HCT116 (cell line): Measurements from ENCODE around the gene FERMT2. TPM values are rescaled to one million over a fixed set of nuclear protein-coding genes. Genes with fewer than 3 reads are reported as not detected.

ENCODE experiments used
- ATAC-seq: fragments of 200-7000 bp; cut with Tn5 transposase; 2 replicates; pipeline ENCODE4 v1.9.1; 2020; ENCODE audit warnings: mild to moderate bottlenecking, moderate library complexity
- BruUV-seq: library from RNA; stranded (reverse); fragments of 400-500 nt; replicated peaks from 2 replicates; lab custom pipeline; 2021; lab: Mats Ljungman, UMichigan
- CTCF ChIA-PET: fragments of 300-600 bp; sonication (Branson Sonifier 250); formaldehyde crosslinking; loops from one replicate; lab custom pipeline; 2021; ENCODE audit warnings: antibody characterized with exemption; lab: Charles Lee
- POLR2A ChIA-PET: fragments of 300-600, 350-600 bp; sonication (Branson Sonifier 250); formaldehyde crosslinking; loops from one replicate; lab custom pipeline; 2021; ENCODE audit warnings: antibody characterized with exemption; lab: Charles Lee
- RAD21 ChIA-PET, 2 experiments: fragments of 300-600 bp; sonication (Branson Sonifier 250); formaldehyde crosslinking; loops; one replicate each; lab custom pipeline; 2023; ENCODE audit warnings: low total read pairs in 2 of 2; ENCODE audit not compliant: uncharacterized antibody in 2 of 2, unreplicated experiment in 2 of 2, low non-redundant PET in 1 of 2; lab: Charles Lee
- DNase-seq: peaks from one replicate; pipeline ENCODE4 v3.0.0-alpha.2; 2010; ENCODE audit warnings: low read depth, low spot score
- H2AFZ ChIP-seq: fragments of 200-600 bp; shearing (Covaris generic), sonication (generic); 2 replicates; pipeline ENCODE4 v1.6.1; 2017; ENCODE audit warnings: low read depth, mixed run types, mixed read lengths, antibody characterized with exemption, low read length; ENCODE audit not compliant: poor library complexity, severe bottlenecking
- H3K27ac ChIP-seq: 2 replicates; pipeline ENCODE4 v1.5.1; 2012; ENCODE audit warnings: low read depth, low read length
- H3K27me3 ChIP-seq: fragments of 200-600 bp; sonication (generic); 2 replicates; pipeline ENCODE4 v1.6.1; 2016; ENCODE audit warnings: mixed run types, low read length, mixed read lengths; ENCODE audit not compliant: insufficient read depth
- H3K36me3 ChIP-seq, 2 experiments: fragments of 200-500 bp in 1 of 2; fragments of 200-600 bp in 1 of 2; sonication (Bioruptor generic) in 1 of 2; sonication (generic) in 1 of 2; 2 replicates each; pipeline versions ENCODE4 v1.5.1 to v1.6.1; 2014 to 2016; ENCODE audit warnings: low read length in 2 of 2, inconsistent platforms in 1 of 2, mixed read lengths in 1 of 2, mixed run types in 1 of 2; ENCODE audit not compliant: insufficient read depth in 2 of 2, control insufficient read depth in 1 of 2
- H3K4me1 ChIP-seq, 2 experiments: fragments of 200-600 bp in 1 of 2; sonication (generic) in 1 of 2; 2 replicates each; pipeline versions ENCODE4 v1.5.1 to v1.6.1; 2012 to 2017; ENCODE audit warnings: low read length in 2 of 2, inconsistent platforms in 1 of 2, mild to moderate bottlenecking in 1 of 2, mixed read lengths in 1 of 2, mixed run types in 1 of 2, moderate library complexity in 1 of 2; ENCODE audit not compliant: insufficient read depth in 2 of 2, control insufficient read depth in 1 of 2
- H3K4me2 ChIP-seq: fragments of 200-600 bp; sonication (generic); 2 replicates; pipeline ENCODE4 v1.6.1; 2017; ENCODE audit warnings: mixed run types, low read length, mixed read lengths
- H3K4me3 ChIP-seq, 2 experiments: fragments of 200-600 bp in 1 of 2; sonication (generic) in 1 of 2; replicated peaks in 1 of 2; 2 replicates each; pipeline ENCODE4 v1.5.1; 2011 to 2016; ENCODE audit warnings: low read length in 2 of 2, control low read depth in 1 of 2, low read depth in 1 of 2, mild to moderate bottlenecking in 1 of 2, mixed read lengths in 1 of 2, mixed run types in 1 of 2
- H3K79me2 ChIP-seq: fragments of 200-600 bp; sonication (generic); 2 replicates; pipeline ENCODE4 v1.6.1; 2017; ENCODE audit warnings: mild to moderate bottlenecking, mixed run types, low read length, moderate library complexity, mixed read lengths; ENCODE audit not compliant: insufficient read depth
- H3K9ac ChIP-seq: fragments of 200-600 bp; sonication (generic); 2 replicates; pipeline ENCODE4 v1.6.1; 2016; ENCODE audit warnings: low read length, mixed read lengths
- H3K9me2 ChIP-seq: fragments of 200-600 bp; sonication (generic), shearing (Covaris generic); 2 replicates; pipeline ENCODE4 v1.6.1; 2017; ENCODE audit warnings: mixed run types, mild to moderate bottlenecking, moderate library complexity; ENCODE audit not compliant: insufficient read depth
- H3K9me3 ChIP-seq, 2 experiments: fragments of 200-500 bp in 1 of 2; fragments of 200-600 bp in 1 of 2; sonication (Bioruptor generic) in 1 of 2; sonication (generic) in 1 of 2; 2 replicates each; pipeline ENCODE4 v1.6.1; 2014 to 2017; ENCODE audit warnings: low read length in 2 of 2, mixed read lengths in 2 of 2, inconsistent platforms in 1 of 2, low read depth in 1 of 2, mild to moderate bottlenecking in 1 of 2, mixed run types in 1 of 2, moderate library complexity in 1 of 2; ENCODE audit not compliant: control insufficient read depth in 1 of 2, insufficient read depth in 1 of 2
- H4K20me1 ChIP-seq: fragments of 200-600 bp; sonication (generic), shearing (Covaris generic); 2 replicates; pipeline ENCODE4 v1.6.1; 2017; ENCODE audit warnings: mixed run types, mild to moderate bottlenecking, moderate library complexity; ENCODE audit not compliant: insufficient read depth
- CBX3 ChIP-seq: IDR thresholded peaks from 2 replicates; pipeline ENCODE4 v1.6.1; 2012; ENCODE audit warnings: low read depth
- ELF1 ChIP-seq: IDR thresholded peaks from 2 replicates; pipeline ENCODE4 v1.6.1; 2012; ENCODE audit warnings: low read depth, borderline replicate concordance
- EZH2 ChIP-seq: fragments of 200-600 bp; sonication (generic); IDR thresholded peaks from 2 replicates; pipeline ENCODE4 v1.6.1; 2017; ENCODE audit warnings: antibody characterized with exemption, mixed run types
- MAX ChIP-seq: IDR thresholded peaks from 2 replicates; pipeline ENCODE4 v1.6.1; 2012
- POLR2AphosphoS5 ChIP-seq: IDR thresholded peaks from 2 replicates; pipeline ENCODE4 v1.6.1; 2011; ENCODE audit warnings: mild to moderate bottlenecking, low read depth, low read length, moderate library complexity
- REST ChIP-seq: IDR thresholded peaks from 2 replicates; pipeline ENCODE4 v1.6.1; 2012; ENCODE audit warnings: low read depth
- SIN3A ChIP-seq: IDR thresholded peaks from 2 replicates; pipeline ENCODE4 v1.6.1; 2012; ENCODE audit warnings: low read depth
- SP1 ChIP-seq: IDR thresholded peaks from 2 replicates; pipeline ENCODE4 v1.6.1; 2012; ENCODE audit warnings: low read depth
- SRF ChIP-seq: IDR thresholded peaks from 2 replicates; pipeline ENCODE4 v1.6.1; 2012; ENCODE audit warnings: low read depth
- TCF7L2 ChIP-seq: IDR thresholded peaks from 2 replicates; pipeline ENCODE4 v1.7.0; 2011; ENCODE audit warnings: borderline replicate concordance, inconsistent platforms; ENCODE audit not compliant: insufficient read depth, insufficient read length; ENCODE audit errors: extremely low read depth
- ZBTB33 ChIP-seq: IDR thresholded peaks from 2 replicates; pipeline ENCODE4 v1.6.1; 2011; ENCODE audit warnings: mild to moderate bottlenecking, low read length, moderate library complexity; ENCODE audit not compliant: insufficient replicate concordance; ENCODE audit errors: extremely low read depth
- intact Hi-C: fragments of 100-400 bp; cut with micrococcal nuclease; formaldehyde crosslinking; loops from 2 replicates; pipeline ENCODE4 v1.10.0; 2022
- total RNA-seq: library from RNA; stranded (reverse); gene quantifications from one replicate; pipeline ENCODE4 v1.2.1, GENCODE V29; 2021; ENCODE audit not compliant: unreplicated experiment
- TF ChIP-seq, protein P1 (sequence below): IDR thresholded peaks from 2 replicates; pipeline ENCODE4 v1.6.1; 2012

Gene FERMT2
- total RNA-seq, 1 experiment from 2014 or later, result 24.8 TPM

- TF ChIP-seq ELF1 (no peak), ZBTB33 (no peak), SRF (no peak), EZH2 (no peak), MAX (no peak), TCF7L2 (no peak)
- TF ChIP-seq, protein P1, sequence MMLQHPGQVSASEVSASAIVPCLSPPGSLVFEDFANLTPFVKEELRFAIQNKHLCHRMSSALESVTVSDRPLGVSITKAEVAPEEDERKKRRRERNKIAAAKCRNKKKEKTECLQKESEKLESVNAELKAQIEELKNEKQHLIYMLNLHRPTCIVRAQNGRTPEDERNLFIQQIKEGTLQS, result no peak
- POLR2A ChIA-PET, result no interaction called here
- H3K9me3 ChIP-seq, result no peaks in the 10 kb centered on the region
- DNase-seq (no peak), ATAC-seq (no peak)
- BruUV-seq, result no TSS peak
- no peak overlapping the region for H3K9ac ChIP-seq
- H3K4me2 ChIP-seq, result no peak overlapping the region
- no peaks in the 10 kb centered on the region for H3K9me2 ChIP-seq
- H3K27ac ChIP-seq, result no peak overlapping the region
- H3K27me3 ChIP-seq, result no peaks in the 10 kb centered on the region
- no peak overlapping the region for H3K4me3 ChIP-seq
- CTCF ChIA-PET, result no interaction called here
- no peaks in the 10 kb centered on the region for H3K79me2 ChIP-seq
- RAD21 ChIA-PET, result no interaction called here
- no peak overlapping the region for H2AFZ ChIP-seq
- H3K36me3 ChIP-seq, result peaks cover 0 to 7% of the 10 kb centered on the region in 2 experiments
- no peaks in the 10 kb centered on the region for H3K4me1 ChIP-seq
- intact Hi-C loops, result no loop called here
- no peaks in the 10 kb centered on the region for H4K20me1 ChIP-seq
These were observed 90.6 kb downstream of the FERMT2 start for GRCh38 chr14:52860209-52860608.

- no peaks in the 10 kb centered on the region for H4K20me1 ChIP-seq
- RAD21 ChIA-PET, result no interaction called here
- TF ChIP-seq MAX (no peak), POLR2AphosphoS5 (no peak), REST (no peak), TCF7L2 (no peak), ELF1 (no peak), SP1 (no peak), CBX3 (no peak), SIN3A (no peak)
These were observed 94.7 kb downstream of the FERMT2 start for GRCh38 chr14:52856139-52856538.

More at GRCh38 chr14:52856139-52856538, 94.7 kb downstream of the FERMT2 start:
- ATAC-seq (no peak), DNase-seq (no peak)
- Histone ChIP-seq H3K79me2 (no peaks in the 10 kb centered on the region), H3K9ac (no peak overlapping the region), H3K27me3 (no peaks in the 10 kb centered on the region), H3K27ac (no peak overlapping the region), H3K9me3 (no peaks in the 10 kb centered on the region), H3K36me3 (peaks cover 0 to 7% of the 10 kb centered on the region in 2 experiments; a peak in 2 of 4 replicates), H3K9me2 (no peaks in the 10 kb centered on the region), H3K4me3 (no peak overlapping the region), H3K4me1 (no peaks in the 10 kb centered on the region), H2AFZ (no peak overlapping the region), H3K4me2 (no peak overlapping the region)
- intact Hi-C loops, result no loop called here
- ChIA-PET POLR2A (no interaction called here), CTCF (no interaction called here)
- no TSS peak for BruUV-seq
